Epithelial cell of esophagus (primary cell): Measurements from ENCODE around the gene LRIG1.

Experiments used
- DNase-seq: peaks from one replicate; pipeline ENCODE4 v3.0.0; 2010; ENCODE audit warnings: low read depth
- H3K4me3 ChIP-seq: 2 replicates; pipeline ENCODE4 v1.5.1; 2011; ENCODE audit warnings: mild to moderate bottlenecking, low read length, control low read depth
- CTCF ChIP-seq: IDR thresholded peaks from 2 replicates; pipeline ENCODE4 v1.5.1; 2011; ENCODE audit warnings: low read depth, mild to moderate bottlenecking, low read length, control low read depth, inconsistent platforms; ENCODE audit not compliant: insufficient read depth; ENCODE audit errors: missing control alignments

The LRIG1 gene

GRCh38 chr3:66381626-66382025 is 119.2 kb downstream of the LRIG1 start:
- DNase-seq, result no peak
- no peak overlapping the region for H3K4me3 ChIP-seq
- no peak for TF ChIP-seq CTCF

GRCh38 chr3:66380200-66380932 is 120.5 kb downstream of the LRIG1 start:
- no peak overlapping the region for H3K4me3 ChIP-seq
- no peak for TF ChIP-seq CTCF
- DNase-seq, result no peak

- TF ChIP-seq CTCF, result no peak
- H3K4me3 ChIP-seq, result no peak overlapping the region
- DNase-seq, result no peak
Measured at GRCh38 chr3:66379565-66379964, 121.3 kb downstream of the LRIG1 start.

GRCh38 chr3:66378256-66378655 is 122.6 kb downstream of the LRIG1 start:
- no peak overlapping the region for H3K4me3 ChIP-seq
- TF ChIP-seq CTCF, result peak; percentile 62
- peak; percentile 29 for DNase-seq

GRCh38 chr3:66377800-66378199 is 123.0 kb downstream of the LRIG1 start:
- DNase-seq, result no peak
- H3K4me3 ChIP-seq, result no peak overlapping the region
- no peak for TF ChIP-seq CTCF

GRCh38 chr3:66376568-66376967 is 124.3 kb downstream of the LRIG1 start:
- peak; percentile 38 for DNase-seq
- no peak overlapping the region for H3K4me3 ChIP-seq
- no peak for TF ChIP-seq CTCF
